GM20000 (cell line): Measurements from ENCODE around the gene CDC45.

ENCODE experiments used
- DNase-seq: peaks from one replicate; pipeline ENCODE4 v3.0.0; 2012; ENCODE audit warnings: low spot score
- CTCF ChIP-seq: IDR thresholded peaks from 2 replicates; pipeline ENCODE4 v1.5.1; 2012; ENCODE audit warnings: mild to moderate bottlenecking, control low read depth; ENCODE audit errors: extremely low read depth, missing control alignments

CDC45 gene

GRCh38 chr22:19519041-19519926 is 39.6 kb downstream of the CDC45 start:
- TF ChIP-seq CTCF, result no peak
- DNase-seq, result no peak

GRCh38 chr22:19520007-19520406 is 40.3 kb downstream of the CDC45 start:
- DNase-seq, result no peak
- no peak for TF ChIP-seq CTCF

- DNase-seq, result no peak
- no peak for TF ChIP-seq CTCF
Measured at GRCh38 chr22:19520566-19521305, 41.0 kb downstream of the CDC45 start.

GRCh38 chr22:19522190-19522880 is 42.6 kb downstream of the CDC45 start:
- no peak for TF ChIP-seq CTCF

GRCh38 chr22:19522881-19523239 is 43.1 kb downstream of the CDC45 start:
- DNase-seq, result no peak
- no peak for TF ChIP-seq CTCF

More at GRCh38 chr22:19522190-19522880, 42.6 kb downstream of the CDC45 start:
- no peak for DNase-seq

GRCh38 chr22:19523240-19524169 is 43.8 kb downstream of the CDC45 start:
- peak; percentile 45 for DNase-seq
- no peak for TF ChIP-seq CTCF
